ELF-1 (cell line): ENCODE results near the gene KCNMB1.
A peak's percentile ranks its signal among the peaks of the same experiment; 100 is the strongest.
"Not testable (repeated sequence)": the region's sequence is repeated elsewhere in the genome, so short reads cannot be mapped to it uniquely, and the experiment has no call there.

ENCODE experiments used
- DNase-seq: peaks from one replicate; pipeline ENCODE4 v3.0.0-alpha.2; 2016; ENCODE audit warnings: low read depth, low spot score

KCNMB1 gene

GRCh38 chr5:170377027-170377426, 12.1 kb downstream of the KCNMB1 start:
- DNase-seq, result no peak

GRCh38 chr5:170376526-170376925, 12.6 kb downstream of the KCNMB1 start:
- not testable (repeated sequence) for DNase-seq

GRCh38 chr5:170375283-170375682, 13.9 kb downstream of the KCNMB1 start:
- no peak for DNase-seq

- DNase-seq, result no peak
Measured at GRCh38 chr5:170372971-170373370, 16.2 kb downstream of the KCNMB1 start.

- no peak for DNase-seq
Measured at GRCh38 chr5:170368586-170368985, 20.6 kb downstream of the KCNMB1 start.

GRCh38 chr5:170366276-170366675, 22.9 kb downstream of the KCNMB1 start:
- DNase-seq, result no peak

- DNase-seq, result no peak
Measured at GRCh38 chr5:170365831-170366230, 23.3 kb downstream of the KCNMB1 start.

GRCh38 chr5:170365011-170365410, 24.2 kb downstream of the KCNMB1 start:
- no peak for DNase-seq

GRCh38 chr5:170363671-170364070, 25.5 kb downstream of the KCNMB1 start:
- no peak for DNase-seq

- no peak for DNase-seq
Measured at GRCh38 chr5:170362656-170363055, 26.5 kb downstream of the KCNMB1 start.

GRCh38 chr5:170362102-170362501, 27.1 kb downstream of the KCNMB1 start:
- DNase-seq, result no peak

- no peak for DNase-seq
Measured at GRCh38 chr5:170361616-170362015, 27.6 kb downstream of the KCNMB1 start.

- DNase-seq, result no peak
Measured at GRCh38 chr5:170361116-170361515, 28.1 kb downstream of the KCNMB1 start.

- DNase-seq, result peak; percentile 40
Measured at GRCh38 chr5:170360709-170361108, 28.5 kb downstream of the KCNMB1 start.

- peak; percentile 44 for DNase-seq
Measured at GRCh38 chr5:170357955-170358444, 31.2 kb downstream of the KCNMB1 start.

GRCh38 chr5:170355601-170356098, 33.5 kb downstream of the KCNMB1 start:
- no peak for DNase-seq

GRCh38 chr5:170353961-170354360, 35.2 kb downstream of the KCNMB1 start:
- DNase-seq, result no peak

GRCh38 chr5:170353011-170353761, 36.0 kb downstream of the KCNMB1 start:
- DNase-seq, result peak; percentile 72

GRCh38 chr5:170348137-170348633, 41.0 kb downstream of the KCNMB1 start:
- no peak for DNase-seq

GRCh38 chr5:170347022-170347567, 42.1 kb downstream of the KCNMB1 start:
- no peak for DNase-seq

GRCh38 chr5:170345971-170346370, 43.2 kb downstream of the KCNMB1 start:
- no peak for DNase-seq

- DNase-seq, result no peak
Measured at GRCh38 chr5:170343177-170343576, 46.0 kb downstream of the KCNMB1 start.
